GM12801 (cell line): ENCODE data around the gene ARNT2.

Experiments used
- TF ChIP-seq, protein P1 (sequence below): IDR thresholded peaks from one replicate; pipeline ENCODE4 v1.5.1; 2011; ENCODE audit warnings: control low read depth; ENCODE audit not compliant: insufficient read length; ENCODE audit errors: extremely low read depth

Gene ARNT2

DNA sequence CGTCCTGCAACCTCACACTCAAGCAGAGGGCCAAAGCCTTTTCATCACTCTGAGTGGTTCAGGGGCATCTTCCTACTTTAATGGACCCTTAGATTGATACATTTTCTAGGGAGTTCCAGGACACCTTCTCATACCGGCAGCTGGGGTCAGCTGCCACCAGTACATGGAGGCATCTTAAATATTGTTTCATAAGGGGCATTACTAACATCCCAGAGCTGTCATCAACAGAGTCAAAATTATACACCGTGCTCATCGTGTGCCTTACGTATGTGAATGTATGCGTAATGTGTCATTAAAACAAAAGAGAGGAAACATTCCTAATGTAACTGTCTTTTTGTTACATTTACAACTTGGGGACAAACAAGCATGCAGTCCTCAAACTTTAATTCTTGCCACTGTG lies 57.9 kb downstream of the ARNT2 start:
- TF ChIP-seq, protein P1, sequence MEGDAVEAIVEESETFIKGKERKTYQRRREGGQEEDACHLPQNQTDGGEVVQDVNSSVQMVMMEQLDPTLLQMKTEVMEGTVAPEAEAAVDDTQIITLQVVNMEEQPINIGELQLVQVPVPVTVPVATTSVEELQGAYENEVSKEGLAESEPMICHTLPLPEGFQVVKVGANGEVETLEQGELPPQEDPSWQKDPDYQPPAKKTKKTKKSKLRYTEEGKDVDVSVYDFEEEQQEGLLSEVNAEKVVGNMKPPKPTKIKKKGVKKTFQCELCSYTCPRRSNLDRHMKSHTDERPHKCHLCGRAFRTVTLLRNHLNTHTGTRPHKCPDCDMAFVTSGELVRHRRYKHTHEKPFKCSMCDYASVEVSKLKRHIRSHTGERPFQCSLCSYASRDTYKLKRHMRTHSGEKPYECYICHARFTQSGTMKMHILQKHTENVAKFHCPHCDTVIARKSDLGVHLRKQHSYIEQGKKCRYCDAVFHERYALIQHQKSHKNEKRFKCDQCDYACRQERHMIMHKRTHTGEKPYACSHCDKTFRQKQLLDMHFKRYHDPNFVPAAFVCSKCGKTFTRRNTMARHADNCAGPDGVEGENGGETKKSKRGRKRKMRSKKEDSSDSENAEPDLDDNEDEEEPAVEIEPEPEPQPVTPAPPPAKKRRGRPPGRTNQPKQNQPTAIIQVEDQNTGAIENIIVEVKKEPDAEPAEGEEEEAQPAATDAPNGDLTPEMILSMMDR: no peak

DNA sequence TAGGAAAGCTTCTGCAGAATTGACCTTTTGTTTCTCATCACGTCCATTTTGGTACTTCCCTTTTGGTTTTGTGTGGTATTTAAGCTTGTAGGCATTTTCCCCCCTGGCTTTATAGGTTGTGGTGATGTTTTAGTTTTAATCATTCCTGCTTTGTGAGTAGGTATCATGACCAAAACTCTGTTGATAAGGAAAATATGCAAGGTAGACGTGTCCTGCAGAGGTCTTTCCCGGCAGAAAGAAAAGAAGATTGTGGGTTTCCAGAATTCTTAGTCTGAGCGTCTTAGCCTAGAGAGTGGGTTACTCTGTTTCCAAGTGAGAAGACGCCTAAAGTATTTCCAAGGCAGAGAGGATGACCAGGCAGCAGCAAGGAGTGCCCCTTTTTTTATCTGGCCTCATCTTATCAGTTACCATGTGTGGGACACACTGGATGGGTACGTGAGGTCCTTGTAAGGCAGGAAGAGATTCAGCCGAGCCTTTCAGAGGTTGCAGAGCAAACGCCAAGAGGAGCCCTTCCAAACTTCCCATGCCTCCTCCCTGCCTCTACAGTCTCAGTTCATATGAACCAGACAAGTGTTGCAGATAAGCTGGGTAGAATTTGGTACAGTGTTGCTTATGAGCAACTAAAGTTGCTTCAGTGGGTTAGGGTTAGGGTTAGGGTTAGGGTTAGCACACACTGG lies 58.8 kb downstream of the ARNT2 start:
- TF ChIP-seq, protein P1: no peak

DNA sequence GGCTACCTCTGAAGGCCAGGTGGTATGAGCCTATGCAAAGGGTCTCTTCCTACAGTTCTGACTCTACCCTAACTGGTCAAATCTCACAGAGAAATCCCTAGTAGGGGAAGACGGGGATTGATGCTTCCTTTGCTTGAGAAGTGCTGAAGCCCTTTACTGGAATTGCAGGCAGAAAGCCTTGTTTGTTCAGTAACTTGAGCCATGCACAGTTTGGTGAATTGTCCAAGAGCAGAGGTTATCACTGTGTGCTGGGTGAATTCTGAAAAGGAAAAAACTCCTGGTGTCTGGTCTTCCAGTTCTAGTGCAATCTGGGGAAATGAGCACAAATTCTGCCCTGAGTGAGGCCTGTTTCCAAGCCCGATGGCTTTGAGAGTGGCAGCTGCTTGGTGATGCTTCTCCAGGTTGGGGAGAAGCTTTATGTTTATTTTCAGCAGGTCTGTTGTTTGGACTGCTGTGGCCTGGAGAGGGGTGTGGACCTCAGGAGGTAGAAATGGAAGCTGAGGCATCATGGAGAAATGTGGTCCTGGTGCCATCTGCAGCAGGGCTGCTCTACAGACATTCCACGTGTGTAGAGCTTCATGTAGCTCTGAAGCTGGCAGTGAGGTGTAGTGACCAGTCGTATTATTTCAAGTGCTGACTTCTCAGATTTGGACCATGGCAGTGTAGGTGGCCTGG lies 60.9 kb downstream of the ARNT2 start:
- TF ChIP-seq, protein P1: no peak

DNA sequence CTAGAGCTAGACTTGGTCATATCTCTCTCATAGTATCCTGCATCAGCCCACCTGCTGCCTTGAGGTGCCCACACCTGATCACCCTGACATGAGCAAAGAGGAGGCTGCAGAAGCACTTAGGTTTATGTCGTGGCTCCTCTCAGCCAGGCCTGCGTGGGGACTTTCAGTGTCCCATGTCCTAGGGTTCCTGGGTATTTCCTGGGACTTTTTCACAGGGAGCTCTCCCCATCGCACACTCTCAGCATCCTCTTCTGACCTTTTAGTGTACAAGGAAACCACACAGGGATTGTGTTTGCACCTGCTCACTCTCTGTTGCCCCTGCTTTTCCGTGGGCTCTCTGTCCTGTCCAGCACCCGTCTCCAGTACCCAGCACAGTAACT lies 61.4 kb downstream of the ARNT2 start:
- TF ChIP-seq, protein P1: no peak

DNA sequence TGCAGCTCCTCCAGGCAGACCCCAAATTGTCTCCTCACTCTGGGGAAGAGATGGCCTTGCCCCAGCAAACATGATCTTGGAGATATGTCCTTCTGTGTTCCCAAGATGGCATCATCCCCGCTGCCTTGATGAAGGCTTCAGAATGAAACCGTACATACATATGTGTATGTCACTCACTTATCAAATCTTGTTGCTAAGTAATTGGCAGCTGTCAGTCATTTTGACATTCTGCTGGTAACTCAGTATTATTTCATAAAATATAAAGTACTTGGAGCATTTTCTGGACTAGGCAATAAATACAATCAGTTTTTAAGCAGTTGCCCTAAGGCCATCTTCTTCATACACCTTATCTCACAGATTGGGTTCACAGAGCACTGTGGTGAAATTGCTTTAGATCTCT lies 62.4 kb downstream of the ARNT2 start:
- TF ChIP-seq, protein P1: no peak

DNA sequence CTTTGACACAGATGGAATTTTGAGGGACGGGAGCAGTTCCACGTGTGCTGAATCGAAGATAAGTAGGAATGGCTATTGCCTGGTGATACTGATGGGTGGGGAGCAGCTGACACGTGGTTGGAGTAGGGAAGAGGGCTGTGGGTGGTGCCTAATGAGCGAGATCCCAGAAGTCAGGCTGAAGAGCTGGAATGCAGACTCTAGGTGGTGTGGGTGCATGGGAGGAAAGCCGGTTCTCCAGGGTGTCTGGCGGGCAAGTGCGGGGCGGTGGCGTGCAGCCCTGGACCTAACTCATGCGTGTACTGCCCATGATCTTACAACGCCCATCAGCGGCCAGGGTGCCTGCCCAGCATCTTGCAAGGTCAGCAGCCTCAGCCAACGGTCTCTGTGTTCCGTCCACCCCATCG lies 63.1 kb downstream of the ARNT2 start:
- TF ChIP-seq, protein P1: no peak

DNA sequence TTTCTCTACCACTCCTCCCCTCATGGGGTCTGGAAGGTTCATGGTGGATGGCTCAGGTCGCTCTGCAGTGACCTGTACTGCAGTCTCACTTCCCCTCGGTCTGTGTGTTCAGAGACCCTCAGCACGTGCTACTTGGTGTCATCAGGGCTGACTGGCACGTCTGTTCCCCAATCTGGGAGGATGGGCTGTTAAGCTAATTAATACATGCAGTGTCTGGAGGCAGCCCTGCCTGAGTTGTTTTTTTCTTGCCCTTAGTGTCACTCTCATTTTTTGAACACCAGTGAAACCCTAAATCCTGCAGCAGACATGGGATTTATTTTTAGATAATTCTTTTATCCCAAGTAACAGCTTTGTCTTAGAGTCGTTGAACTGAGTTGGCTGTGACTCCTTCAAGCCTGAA lies 64.6 kb downstream of the ARNT2 start:
- TF ChIP-seq, protein P1: no peak
